GM10266 (cell line): Measurements from ENCODE around the gene DNPEP.

Experiments used
- DNase-seq: peaks from one replicate; pipeline ENCODE4 v3.0.0; 2012; ENCODE audit errors: extremely low spot score
- TF ChIP-seq, protein P1 (sequence below): IDR thresholded peaks from 2 replicates; pipeline ENCODE4 v1.5.1; 2012; ENCODE audit warnings: mild to moderate bottlenecking, low read depth; ENCODE audit not compliant: control insufficient read depth, insufficient read depth; ENCODE audit errors: missing control alignments

DNPEP gene

DNA sequence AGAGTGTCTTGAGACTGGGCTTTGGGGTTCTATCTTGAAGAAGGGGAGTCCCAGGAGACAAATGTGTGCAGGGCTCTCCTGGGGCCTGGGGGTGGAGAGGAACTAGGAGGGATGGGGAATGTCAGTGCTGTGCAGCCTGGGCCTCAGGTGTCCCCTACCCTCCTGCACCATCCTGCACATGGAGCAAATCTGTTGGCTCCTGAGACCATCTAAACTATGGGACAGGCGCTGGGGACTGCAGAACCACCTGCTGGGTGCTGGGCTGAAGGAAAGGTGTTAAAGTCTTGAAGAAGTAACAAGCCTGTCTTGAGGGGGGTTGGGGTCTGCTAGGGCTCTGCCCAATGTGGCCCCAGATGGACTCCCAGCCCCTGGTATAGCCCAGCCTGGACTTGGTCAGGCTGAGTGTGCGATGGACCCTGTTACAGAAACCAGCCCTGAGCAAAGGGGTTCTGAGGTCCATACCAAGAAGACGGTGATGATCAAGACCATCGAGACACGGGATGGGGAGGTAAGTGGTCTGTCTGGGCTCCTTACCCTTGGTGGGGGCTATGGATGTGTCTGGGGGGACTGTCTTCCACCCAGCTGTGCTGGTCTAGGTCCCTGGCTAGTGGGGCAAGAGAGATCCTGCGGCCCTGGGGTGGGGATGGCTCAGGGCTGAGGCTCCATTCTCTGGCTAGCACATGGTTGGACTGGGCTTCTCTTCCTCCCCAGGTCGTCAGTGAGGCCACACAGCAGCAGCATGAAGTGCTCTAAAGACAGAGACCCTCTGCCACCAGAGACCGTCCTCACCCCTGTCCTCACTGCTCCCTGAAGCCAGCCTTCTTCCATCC is 37.7 kb upstream of the DNPEP start:
- TF ChIP-seq, protein P1, sequence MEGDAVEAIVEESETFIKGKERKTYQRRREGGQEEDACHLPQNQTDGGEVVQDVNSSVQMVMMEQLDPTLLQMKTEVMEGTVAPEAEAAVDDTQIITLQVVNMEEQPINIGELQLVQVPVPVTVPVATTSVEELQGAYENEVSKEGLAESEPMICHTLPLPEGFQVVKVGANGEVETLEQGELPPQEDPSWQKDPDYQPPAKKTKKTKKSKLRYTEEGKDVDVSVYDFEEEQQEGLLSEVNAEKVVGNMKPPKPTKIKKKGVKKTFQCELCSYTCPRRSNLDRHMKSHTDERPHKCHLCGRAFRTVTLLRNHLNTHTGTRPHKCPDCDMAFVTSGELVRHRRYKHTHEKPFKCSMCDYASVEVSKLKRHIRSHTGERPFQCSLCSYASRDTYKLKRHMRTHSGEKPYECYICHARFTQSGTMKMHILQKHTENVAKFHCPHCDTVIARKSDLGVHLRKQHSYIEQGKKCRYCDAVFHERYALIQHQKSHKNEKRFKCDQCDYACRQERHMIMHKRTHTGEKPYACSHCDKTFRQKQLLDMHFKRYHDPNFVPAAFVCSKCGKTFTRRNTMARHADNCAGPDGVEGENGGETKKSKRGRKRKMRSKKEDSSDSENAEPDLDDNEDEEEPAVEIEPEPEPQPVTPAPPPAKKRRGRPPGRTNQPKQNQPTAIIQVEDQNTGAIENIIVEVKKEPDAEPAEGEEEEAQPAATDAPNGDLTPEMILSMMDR: no peak
- DNase-seq: no peak

DNA sequence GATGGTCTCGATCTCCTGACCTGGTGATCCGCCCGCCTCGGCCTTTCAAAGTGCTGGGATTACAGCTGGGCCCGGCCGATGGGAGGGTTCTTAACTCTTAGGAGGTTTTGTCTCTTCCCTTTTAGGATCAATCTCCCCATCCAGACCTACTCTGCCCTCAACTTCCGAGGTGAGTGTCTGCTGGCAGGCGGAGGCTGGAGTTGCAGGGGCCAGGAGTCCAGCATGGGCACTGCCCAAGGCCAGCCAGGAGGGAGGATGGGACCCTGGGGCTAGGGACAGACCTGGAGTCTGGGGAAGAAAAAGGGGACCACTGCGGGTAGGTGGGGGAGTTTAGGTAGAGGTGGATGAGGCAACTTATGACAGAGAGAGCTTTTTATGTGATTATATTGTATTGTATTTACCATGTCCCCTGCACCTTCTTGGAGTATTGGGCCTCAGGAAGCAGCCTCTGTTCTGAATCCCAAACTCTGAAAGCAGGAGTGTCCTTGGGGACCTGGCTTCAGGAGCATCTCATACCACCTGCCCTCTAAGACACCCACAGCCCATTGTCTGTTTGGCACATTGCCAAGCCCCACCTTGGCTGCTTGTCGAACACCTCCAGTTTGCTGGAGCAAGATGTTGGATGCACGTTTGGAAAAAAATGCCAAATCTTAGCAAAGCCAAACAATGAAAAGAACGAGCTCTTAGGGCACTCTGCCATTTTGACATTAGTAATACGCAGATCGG is 36.1 kb upstream of the DNPEP start:
- TF ChIP-seq, protein P1: no peak
- no peak for DNase-seq

GRCh38 chr2:219422952-219423534 is 35.3 kb upstream of the DNPEP start:
- TF ChIP-seq, protein P1: no peak
- no peak for DNase-seq

- DNase-seq: no peak
- TF ChIP-seq, protein P1: no peak
Observed at GRCh38 chr2:219421323-219421722, 33.6 kb upstream of the DNPEP start.

- TF ChIP-seq, protein P1: no peak
- DNase-seq: no peak
Observed at GRCh38 chr2:219420687-219421086, 33.0 kb upstream of the DNPEP start.

DNA sequence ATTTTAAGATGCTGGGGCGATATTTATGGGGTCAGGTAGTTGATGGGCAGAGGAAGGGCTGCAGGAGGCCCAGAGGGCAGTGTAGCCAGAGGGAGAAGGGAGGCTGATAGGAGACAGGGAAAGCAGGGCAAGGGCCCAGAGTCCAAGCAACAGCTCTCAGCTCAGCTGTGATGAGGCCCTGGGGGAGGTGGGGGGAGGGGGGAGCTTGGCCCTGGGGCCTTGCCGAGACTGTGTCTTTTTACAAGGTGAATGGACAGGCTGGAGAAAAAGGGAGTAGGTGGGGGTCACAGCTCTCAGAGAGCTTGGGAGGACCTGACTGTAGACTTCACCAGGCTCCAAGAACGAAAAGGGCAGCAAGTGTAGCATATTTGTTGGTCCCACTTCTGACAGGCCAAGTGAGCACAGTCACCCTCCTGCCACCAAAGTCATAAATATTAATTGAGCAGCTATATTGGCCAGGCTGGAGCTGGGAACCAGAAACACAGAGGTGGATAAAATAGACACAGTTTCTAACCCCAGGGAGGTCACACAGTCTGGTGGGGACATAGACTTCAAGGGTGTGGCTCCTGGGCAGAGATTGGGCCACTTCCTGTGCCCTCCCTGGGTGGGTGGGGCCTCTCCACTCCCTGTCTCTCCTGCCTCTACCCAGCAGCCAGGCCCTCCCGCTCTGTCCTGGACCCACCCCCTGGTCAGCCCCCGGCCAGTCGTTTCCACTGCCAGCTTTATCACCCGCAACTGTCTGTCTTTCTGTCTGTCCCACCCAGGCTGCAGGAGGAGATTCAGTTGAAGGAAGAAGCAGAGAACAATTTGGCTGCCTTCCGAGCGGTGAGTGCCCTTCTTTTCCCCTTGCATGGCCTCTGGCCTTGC is 31.9 kb upstream of the DNPEP start:
- DNase-seq: no peak
- TF ChIP-seq, protein P1: no peak

- TF ChIP-seq, protein P1: no peak
- no peak for DNase-seq
Observed at GRCh38 chr2:219419012-219419324, 31.3 kb upstream of the DNPEP start.
